Activated B cell treated with CpG ODN at 0.5 μM for 24 hours (primary cell): ENCODE measurements around the gene MINDY4. TPM values are rescaled to one million over a fixed set of nuclear protein-coding genes. Genes with fewer than 3 reads are reported as not detected.

Experiments
- ATAC-seq: fragments of 200-7000 bp; cut with Tn5 transposase; one replicate; pipeline ENCODE4 v1.10.0; 2021; ENCODE audit warnings: low read depth, mild to moderate bottlenecking, moderate library complexity
- CTCF ChIA-PET: fragments of 350-600 bp; sonication (Branson Sonifier 250); formaldehyde crosslinking; loops from one replicate; lab custom pipeline; 2021; ENCODE audit warnings: antibody characterized with exemption; lab: Charles Lee
- POLR2A ChIA-PET: fragments of 350-600 bp; sonication (Branson Sonifier 250); formaldehyde crosslinking; loops from one replicate; lab custom pipeline; 2021; ENCODE audit warnings: antibody characterized with exemption; lab: Charles Lee
- DNase-seq: peaks from one replicate; pipeline ENCODE4 v3.0.0; 2022
- H3K27ac Mint-ChIP-seq: one replicate; pipeline ENCODE4 v1.8.0; 2020; ENCODE audit warnings: mixed read lengths
- H3K27me3 Mint-ChIP-seq: one replicate; pipeline ENCODE4 v1.8.0; 2021; ENCODE audit warnings: mixed read lengths
- H3K36me3 Mint-ChIP-seq: one replicate; pipeline ENCODE4 v1.8.0; 2021; ENCODE audit warnings: low read depth, mixed read lengths
- H3K4me1 Mint-ChIP-seq: one replicate; pipeline ENCODE4 v1.8.0; 2021; ENCODE audit warnings: mixed read lengths
- H3K4me3 Mint-ChIP-seq: one replicate; pipeline ENCODE4 v1.8.0; 2020; ENCODE audit warnings: mild to moderate bottlenecking, mixed read lengths
- H3K9me3 Mint-ChIP-seq: one replicate; pipeline ENCODE4 v1.8.0; 2020; ENCODE audit warnings: mixed read lengths
- intact Hi-C: fragments of 100-400 bp; cut with micrococcal nuclease; formaldehyde crosslinking; loops from one replicate; pipeline ENCODE4 v1.15.1; 2024
- total RNA-seq: library from RNA; stranded (reverse); gene quantifications from 2 replicates; pipeline ENCODE4 v1.2.3, GENCODE V29; 2022
- TF ChIP-seq, protein P1 (sequence below): fragments of 200-600 bp; IDR thresholded peaks from one replicate; pipeline ENCODE4 v1.8.0; 2022; ENCODE audit warnings: antibody characterized with exemption, mild to moderate bottlenecking

The MINDY4 gene
- total RNA-seq, 1 donor from 2014 or later = 1.2 TPM

DNA sequence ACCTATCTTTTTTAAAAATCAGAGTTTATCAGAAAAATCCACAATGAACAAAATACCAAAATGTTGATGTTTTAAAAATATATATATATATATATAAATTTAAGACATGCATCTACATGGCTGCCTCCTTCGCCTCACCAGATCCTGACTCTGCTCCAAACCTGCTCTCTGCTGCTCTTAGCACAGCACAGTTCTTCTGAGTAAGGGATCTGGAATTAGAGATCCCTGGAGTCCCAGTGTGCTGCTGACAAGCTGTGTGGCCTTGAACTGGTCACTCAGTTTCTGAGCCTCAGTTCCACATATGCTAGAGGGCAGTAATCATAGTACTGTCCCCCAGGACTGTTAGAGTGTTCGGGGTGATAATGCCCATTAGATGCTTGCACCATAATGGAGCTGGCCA lies 87.4 kb downstream of the MINDY4 start:
- Mint-ChIP-seq H3K36me3 (no peaks in the 10 kb centered on the region), H3K4me1 (no peaks in the 10 kb centered on the region), H3K27me3 (no peaks in the 10 kb centered on the region), H3K4me3 (no peak overlapping the region), H3K27ac (no peak overlapping the region), H3K9me3 (no peaks in the 10 kb centered on the region)
- POLR2A ChIA-PET = no interaction called here
- ATAC-seq (no peak), DNase-seq (no peak)
- CTCF ChIA-PET = no interaction called here
- TF ChIP-seq, protein P1, sequence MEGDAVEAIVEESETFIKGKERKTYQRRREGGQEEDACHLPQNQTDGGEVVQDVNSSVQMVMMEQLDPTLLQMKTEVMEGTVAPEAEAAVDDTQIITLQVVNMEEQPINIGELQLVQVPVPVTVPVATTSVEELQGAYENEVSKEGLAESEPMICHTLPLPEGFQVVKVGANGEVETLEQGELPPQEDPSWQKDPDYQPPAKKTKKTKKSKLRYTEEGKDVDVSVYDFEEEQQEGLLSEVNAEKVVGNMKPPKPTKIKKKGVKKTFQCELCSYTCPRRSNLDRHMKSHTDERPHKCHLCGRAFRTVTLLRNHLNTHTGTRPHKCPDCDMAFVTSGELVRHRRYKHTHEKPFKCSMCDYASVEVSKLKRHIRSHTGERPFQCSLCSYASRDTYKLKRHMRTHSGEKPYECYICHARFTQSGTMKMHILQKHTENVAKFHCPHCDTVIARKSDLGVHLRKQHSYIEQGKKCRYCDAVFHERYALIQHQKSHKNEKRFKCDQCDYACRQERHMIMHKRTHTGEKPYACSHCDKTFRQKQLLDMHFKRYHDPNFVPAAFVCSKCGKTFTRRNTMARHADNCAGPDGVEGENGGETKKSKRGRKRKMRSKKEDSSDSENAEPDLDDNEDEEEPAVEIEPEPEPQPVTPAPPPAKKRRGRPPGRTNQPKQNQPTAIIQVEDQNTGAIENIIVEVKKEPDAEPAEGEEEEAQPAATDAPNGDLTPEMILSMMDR = no peak
- intact Hi-C loops = no loop called here

DNA sequence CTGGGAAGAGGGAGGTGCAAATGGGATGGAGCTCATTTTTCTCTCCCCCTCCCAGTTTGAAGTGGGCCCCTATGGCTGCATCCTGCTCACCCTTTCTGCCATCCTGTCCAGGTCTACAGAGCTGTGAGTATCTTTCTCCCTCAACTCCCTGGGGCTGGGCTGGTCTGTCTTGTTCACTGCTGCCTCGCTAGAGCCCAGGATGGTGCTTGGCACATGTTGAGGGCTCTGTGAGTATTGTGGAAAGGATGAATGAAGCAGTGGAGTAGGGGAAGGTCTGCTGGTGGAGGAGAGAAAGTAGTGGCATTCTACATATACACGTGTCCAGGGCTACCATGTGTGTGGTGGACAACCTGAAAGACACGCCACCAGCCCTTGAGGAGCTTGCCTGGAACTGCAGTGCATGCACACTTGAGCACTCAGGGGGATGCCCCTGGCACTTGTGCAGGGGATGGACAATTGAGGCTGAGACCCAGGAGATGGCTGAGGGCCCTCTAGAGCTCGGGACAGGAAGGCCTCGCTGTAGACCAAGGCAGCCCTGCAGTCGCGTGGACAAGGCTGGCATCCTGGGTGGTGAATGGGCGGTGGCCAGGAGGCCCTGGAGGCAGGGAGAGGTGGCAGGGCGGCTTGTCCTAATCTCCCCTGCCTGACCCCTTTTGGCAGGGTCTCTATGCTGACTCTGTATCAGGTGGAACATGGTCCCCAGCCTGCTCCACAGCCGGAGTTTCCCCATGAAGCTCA lies 88.2 kb downstream of the MINDY4 start:
- ChIA-PET POLR2A (no interaction called here), CTCF (no interaction called here)
- no peak overlapping the region for H3K27ac Mint-ChIP-seq
- H3K27me3 Mint-ChIP-seq = no peaks in the 10 kb centered on the region
- no peak for DNase-seq
- intact Hi-C loops = no loop called here
- no peaks in the 10 kb centered on the region for H3K4me1 Mint-ChIP-seq
- H3K4me3 Mint-ChIP-seq = no peak overlapping the region
- TF ChIP-seq, protein P1 = no peak
- no peaks in the 10 kb centered on the region for H3K9me3 Mint-ChIP-seq
- ATAC-seq = no peak
- no peaks in the 10 kb centered on the region for H3K36me3 Mint-ChIP-seq

DNA sequence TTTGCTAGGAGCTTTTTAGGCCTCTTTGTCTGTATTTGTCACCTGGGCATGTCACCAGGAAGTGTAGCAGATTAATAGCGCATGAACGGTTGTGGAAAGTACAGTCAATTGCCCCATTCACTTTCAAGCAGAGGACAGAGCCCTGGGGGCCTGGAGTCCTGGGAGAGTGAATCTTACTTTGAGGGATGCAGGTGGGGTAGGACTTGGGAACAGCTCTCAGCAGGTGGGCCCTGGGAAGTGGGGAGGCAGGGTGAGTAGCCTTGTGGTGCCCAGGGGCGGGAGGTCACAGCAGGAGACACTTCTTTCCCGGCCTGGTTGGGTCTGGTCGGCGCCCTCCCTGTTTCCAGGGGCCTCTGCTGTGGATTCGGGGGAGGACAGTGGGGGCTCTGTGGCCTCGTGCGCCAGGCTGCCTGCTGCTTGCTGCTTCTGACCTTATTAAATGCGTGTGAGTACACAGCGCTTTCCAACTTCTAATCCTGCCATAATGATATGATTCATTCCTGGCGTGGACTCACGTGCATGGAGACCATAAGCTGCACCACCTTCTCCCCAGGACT lies 88.8 kb downstream of the MINDY4 start:
- ChIA-PET CTCF (no interaction called here), POLR2A (no interaction called here)
- no peak for DNase-seq
- intact Hi-C loops = no loop called here
- TF ChIP-seq, protein P1 = no peak
- no peaks in the 10 kb centered on the region for H3K9me3 Mint-ChIP-seq
- no peaks in the 10 kb centered on the region for H3K4me1 Mint-ChIP-seq
- no peaks in the 10 kb centered on the region for H3K36me3 Mint-ChIP-seq
- H3K27me3 Mint-ChIP-seq = no peaks in the 10 kb centered on the region
- H3K4me3 Mint-ChIP-seq = no peak overlapping the region
- no peak for ATAC-seq
- H3K27ac Mint-ChIP-seq = no peak overlapping the region

DNA sequence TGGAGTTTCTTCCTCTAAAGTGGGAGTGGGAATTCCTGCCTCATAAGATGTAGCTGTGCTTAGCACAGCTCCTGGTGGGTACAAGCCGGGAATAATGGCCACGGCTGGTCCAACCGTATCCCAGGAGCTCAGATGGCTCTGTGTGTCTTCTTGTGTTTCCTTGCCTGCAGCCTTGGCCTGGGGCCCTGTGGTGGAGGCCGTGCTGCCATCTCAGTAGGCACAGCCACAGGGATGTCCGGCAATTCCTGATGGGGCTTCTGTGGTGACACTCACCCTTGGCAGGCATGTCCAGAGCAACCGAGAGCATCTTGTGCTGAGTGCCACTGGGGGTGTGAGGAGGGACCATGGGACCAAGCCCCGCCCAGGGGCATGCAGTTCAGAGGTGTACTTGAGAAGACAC lies 90.4 kb downstream of the MINDY4 start:
- DNase-seq (no peak), ATAC-seq (no peak)
- Mint-ChIP-seq H3K27ac (no peak overlapping the region), H3K4me3 (no peak overlapping the region), H3K4me1 (no peaks in the 10 kb centered on the region), H3K9me3 (no peaks in the 10 kb centered on the region), H3K27me3 (no peaks in the 10 kb centered on the region), H3K36me3 (no peaks in the 10 kb centered on the region)
- intact Hi-C loops = no loop called here
- ChIA-PET POLR2A (no interaction called here), CTCF (no interaction called here)
- TF ChIP-seq, protein P1 = no peak

DNA sequence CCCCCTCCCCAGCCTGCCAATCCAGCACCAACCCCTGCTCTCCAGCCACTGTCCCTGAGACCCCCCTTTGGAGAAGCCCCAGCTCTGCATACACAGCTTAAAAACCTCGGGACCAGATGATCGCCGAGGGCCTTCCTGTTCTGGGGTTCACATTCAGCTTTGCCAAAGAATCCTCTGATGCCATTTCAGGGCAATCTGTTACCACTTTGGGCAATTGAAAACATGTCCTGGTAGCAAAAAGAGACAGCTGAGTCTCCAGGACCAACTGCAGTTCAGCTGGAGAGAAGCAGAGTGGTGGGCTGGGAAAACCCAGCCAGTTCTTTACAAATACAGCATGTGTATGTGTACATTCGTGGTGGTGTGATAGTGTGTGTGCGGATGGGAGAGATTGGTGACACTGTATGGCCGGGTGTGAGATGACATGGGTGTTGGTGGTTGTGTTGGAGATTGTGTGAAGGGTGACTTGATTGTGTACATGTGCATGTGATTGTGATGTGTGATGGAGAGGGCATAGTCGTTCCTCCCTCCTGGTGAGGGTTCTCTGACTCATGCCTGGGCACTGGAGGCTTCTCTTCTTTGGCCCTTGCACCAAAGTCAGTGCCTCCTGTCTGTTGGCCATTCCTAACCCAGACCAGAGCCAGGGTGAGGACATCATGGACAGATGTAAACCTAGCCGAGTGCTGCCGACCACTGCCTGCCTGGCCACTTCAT lies 91.9 kb downstream of the MINDY4 start:
- H3K27me3 Mint-ChIP-seq = no peaks in the 10 kb centered on the region

More for the DNA sequence above, 91.9 kb downstream of the MINDY4 start:
- no peak overlapping the region for H3K4me3 Mint-ChIP-seq
- intact Hi-C loops = no loop called here
- TF ChIP-seq, protein P1 = no peak
- no peak for DNase-seq
- no peaks in the 10 kb centered on the region for H3K4me1 Mint-ChIP-seq
- no peaks in the 10 kb centered on the region for H3K36me3 Mint-ChIP-seq
- POLR2A ChIA-PET = no interaction called here
- H3K27ac Mint-ChIP-seq = no peak overlapping the region
- ATAC-seq = no peak
- CTCF ChIA-PET = no interaction called here
- H3K9me3 Mint-ChIP-seq = no peaks in the 10 kb centered on the region
